RKO (cell line): ENCODE measurements around the gene AADACL4.
"Not testable (repeated sequence)": the region's sequence is repeated elsewhere in the genome, so short reads cannot be mapped to it uniquely, and the experiment has no call there.

Experiments used
- DNase-seq: peaks from one replicate; pipeline ENCODE4 v3.0.0-alpha.2; 2016; ENCODE audit warnings: low spot score

Gene AADACL4

DNA sequence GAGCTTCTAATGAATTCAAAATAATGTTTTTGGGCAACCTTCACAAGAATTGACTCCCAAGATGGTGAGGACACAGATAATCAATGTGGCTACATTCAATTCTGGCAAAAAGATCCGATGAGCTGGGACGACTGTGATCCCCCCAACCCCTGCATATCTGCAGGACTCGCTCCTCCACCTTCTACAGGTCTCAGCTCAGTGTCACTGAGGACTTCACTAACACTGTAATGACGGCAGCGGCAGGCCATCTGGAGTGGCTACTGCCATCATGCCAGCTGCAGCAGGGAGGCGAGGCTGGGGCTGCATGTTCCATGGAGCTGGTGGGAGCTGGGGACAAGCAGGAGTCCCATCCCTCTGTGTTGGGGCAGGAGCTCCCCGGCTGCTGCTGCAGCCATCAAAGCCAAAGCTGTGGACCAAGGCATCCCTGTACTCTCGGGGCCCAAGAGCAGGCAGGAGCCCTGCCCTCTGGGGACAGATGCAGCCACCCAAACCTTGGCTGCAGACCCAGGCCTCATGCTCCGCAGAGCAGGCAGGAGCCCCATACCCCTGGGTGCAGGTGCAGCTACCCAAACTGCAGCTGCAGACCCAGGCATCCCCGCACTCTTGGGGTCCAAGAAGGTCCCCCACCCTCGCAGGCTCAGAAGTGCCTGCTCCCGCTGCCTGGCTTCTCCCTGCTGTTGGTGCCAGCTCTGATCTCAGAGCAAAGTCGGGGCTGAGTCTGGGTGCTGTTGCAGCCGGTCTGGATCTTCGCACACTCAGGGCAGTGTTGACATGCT lies 13.7 kb upstream of the AADACL4 start:
- DNase-seq = no peak

DNA sequence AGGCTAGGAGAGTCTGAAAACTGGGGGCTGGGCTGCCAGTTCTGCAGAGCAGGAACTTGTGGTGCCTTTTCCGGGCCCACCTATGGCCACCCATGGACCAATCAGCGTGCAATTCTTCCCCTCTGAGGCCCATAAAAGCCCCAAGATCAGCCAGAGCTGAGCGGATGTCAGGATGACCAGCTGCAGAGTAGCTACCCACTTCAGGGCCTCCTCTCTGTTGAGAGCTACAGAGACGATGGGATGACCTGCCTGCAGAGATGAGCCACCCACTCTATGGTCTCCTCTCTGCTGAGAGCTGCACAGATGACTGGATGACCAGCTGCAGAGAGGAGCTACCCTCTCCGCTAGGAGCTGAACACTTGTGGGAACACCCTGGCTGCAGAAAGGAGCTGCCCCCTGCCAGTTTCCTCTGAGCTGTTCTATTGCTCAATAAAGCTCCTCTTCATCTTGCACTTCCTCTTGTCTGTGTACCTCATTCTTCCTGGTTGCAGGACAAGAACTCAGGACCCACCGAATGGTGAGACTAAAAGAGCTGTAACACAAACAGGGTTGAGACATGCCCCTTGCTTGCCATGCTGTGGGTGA lies 12.8 kb upstream of the AADACL4 start:
- DNase-seq = no peak

DNA sequence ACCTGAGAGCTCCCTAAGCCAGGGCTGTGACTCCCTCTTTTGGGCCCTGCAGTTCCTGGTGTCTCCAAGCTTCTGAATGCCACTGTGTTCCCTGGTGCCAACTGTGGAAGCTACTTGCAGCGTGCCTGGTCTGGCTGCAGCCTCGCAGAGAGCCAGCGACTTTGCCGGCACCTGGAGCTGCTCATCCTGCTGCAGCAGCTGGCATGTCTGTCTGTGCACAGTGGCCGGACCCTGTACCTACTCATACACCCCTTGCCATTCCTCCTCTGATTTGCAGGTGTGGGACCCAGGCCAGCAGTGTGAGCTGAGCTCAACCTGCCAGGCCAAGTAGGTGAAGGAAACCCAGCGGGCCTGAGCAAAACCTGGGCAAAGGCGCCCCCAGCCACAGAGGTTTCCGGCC lies 12.3 kb upstream of the AADACL4 start:
- no peak for DNase-seq

DNA sequence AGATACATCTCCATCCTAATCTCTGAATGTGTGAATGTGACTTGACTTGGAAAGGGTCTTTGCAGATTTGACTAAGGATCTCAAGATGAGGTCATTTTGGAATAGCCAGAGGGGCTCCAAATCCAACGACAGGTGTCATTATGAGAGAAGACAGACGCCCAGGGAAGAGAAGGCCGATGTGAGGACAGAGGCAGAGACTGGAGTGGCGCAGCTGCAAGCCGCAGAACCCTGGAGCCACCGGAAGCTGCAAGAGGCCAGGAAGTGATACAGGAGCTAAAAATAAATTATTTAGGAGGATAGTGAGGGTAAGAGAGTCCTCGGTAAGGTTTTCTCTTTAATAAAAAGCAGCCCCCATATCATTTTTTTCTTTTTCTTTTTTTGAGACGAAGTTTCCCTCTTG lies 9.7 kb upstream of the AADACL4 start:
- DNase-seq = no peak

DNA sequence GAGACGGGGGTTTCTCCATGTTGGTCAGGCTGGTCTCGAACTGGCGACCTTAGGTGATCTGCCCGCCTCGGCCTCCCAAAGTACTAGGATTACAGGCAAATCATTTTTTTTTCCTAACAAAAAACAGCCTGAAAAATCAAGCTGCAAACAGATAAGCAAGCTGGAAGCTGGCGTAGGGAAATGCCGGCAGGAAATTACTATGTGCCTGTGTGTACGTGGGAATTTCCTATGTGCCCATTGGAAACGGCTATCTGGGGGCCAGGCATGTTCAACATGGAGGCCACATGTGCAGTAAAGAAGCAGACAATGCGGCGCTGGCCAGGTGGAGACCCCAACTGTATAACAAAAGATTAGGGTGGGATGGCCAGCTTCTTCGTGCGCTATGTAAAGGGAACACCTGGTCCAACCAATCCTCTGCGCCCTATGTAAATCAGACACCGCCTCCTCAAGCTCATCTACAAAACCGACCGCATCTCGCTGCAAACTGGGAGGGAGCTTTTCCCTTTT lies 9.1 kb upstream of the AADACL4 start:
- DNase-seq = no peak

DNA sequence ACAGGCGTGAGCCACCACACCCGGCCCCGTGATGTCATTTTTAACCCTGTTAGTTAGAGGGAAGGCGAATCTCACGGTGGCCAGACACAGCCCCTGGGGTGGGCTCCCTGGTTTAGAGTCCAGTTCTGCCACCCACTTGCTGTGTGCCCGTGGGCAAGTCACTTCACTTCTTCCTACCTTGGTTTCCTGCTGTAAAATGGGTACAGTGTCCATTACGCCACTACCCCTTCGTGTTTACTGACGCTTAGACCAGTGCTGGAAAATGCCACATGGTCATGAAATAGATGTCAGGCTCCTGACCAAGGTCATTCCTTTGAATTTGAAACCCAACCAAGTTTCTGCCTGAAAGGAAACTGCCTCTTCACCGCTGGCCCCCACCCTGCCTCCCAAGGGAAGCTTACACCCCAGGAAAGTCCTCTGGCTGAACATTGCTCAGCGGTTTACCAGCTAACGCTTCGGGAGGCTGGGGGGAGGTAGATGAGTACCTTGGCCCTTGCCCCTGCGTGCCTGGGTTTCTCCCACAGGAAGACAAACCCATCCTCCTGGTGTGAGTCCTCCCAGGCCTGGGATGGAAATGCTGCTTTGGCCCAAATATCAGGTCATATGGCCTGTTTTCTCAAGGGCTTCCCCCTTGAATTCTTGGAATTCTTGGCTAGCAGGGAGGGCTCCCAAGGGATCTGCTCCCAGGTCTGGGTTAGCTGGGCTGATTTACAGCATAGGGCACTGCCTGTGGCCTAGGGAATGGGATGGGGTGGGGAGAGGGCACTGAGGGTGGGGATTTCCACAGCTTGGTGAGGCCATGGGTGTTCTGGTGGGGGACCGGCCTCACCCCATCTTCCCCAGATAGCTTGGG lies 7.6 kb upstream of the AADACL4 start:
- DNase-seq = no peak

DNA sequence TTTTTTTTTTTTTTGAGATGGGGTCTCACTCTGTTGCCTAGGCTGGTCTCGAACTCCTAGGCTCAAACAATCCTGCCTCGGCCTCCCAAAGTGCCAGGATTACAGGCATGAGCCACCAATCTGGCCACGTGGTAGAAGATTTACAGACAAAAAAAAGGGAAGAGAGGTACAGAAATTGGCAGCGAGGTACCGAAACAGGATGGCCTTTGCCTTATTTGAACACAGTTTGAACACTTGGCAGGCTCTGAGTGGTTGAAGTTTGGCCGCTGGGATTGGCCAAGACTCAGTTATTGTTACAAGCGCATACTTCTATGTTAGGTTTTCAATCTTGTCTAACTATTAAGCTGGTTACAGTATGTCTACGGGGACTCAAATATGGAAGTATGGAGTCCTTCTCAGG lies 6.2 kb upstream of the AADACL4 start:
- DNase-seq = no peak

DNA sequence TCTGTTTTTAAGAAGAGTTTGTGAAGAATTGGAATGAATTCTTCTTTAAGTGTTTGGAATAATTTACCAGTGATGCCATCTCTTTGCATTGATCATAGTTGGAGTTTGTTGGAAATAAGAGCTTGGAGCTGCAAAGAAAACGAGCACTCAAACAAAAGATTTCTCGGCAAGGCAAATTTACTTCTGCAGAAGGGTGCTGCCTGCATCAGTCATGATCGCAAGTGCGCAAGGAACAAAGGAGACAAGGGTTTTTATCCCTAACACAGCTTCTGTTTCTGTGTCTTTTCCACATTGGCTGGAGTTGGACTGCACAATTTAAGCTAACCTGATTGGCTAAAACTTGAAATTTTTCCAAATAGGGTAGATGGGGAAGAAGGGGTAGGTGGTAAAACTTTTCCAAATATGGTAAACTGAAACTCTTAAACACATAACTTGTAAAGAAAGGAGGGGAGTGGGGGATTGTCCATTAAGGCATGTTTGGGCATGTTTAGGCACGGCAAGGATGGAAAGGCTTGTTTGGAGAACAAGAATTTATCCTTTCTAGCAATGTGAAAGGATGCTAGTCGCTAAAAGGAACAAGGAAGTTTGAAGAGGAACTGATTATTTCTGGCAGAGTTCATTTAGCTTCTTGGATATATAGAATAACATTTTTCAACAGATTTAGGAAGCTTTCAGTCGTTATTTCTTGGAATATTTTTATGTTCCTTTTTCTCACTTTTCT lies 3.5 kb upstream of the AADACL4 start:
- DNase-seq = peak; percentile 12

DNA sequence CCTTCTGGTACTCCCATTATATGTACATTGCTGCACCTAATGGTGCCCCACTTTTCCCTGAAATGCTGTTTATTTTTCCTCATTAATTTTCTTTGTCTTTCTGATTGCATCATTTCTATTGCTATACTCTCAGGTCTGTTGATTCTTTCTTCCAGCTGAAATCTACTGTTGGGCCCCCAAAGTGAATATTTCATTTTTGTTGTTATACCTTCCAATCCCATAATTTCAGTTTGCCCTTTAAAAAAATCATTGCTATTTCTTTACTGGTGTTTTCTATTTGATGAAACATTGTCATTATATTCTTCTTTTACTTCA lies 3.0 kb upstream of the AADACL4 start:
- no peak for DNase-seq

DNA sequence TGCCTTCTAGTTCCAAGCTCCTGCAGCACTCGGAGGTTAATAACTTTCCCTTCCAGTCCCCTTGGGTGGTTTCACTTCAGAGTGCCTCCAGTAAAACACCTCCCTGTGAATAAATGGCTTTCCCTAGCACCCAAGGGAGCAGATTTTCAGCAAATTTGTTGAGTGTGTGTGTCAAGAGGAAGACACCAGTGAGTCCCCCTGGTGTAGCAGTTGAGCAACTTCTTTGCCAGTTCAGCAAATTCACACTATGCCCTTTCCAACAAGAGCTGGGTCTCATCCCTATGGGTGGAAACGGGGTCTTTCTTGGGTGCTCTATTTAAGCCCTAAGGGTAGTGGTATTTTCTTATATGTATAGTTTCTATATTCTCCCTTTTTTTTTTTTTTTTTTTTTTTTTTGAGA lies 806 bp upstream of the AADACL4 start:
- DNase-seq = no peak

DNA sequence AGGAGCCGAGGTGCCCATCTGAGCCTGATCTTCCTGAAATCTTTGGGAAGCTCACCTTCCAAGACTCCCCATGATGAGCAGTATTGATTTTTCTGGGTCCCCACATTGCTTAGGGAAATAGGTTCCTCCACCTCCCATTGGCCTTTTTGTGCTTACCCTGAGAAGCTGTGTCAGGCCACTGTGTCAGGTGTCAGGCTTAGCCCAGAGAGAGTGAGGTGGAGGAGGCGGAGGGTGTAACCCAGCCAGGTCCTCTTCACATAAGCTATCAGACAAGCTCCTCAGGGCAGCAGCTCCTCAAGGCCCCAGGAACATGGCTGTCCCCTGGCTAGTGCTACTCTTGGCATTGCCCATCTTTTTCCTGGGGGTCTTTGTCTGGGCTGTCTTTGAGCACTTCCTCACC lies 352 bp downstream of the AADACL4 start:
- no peak for DNase-seq

DNA sequence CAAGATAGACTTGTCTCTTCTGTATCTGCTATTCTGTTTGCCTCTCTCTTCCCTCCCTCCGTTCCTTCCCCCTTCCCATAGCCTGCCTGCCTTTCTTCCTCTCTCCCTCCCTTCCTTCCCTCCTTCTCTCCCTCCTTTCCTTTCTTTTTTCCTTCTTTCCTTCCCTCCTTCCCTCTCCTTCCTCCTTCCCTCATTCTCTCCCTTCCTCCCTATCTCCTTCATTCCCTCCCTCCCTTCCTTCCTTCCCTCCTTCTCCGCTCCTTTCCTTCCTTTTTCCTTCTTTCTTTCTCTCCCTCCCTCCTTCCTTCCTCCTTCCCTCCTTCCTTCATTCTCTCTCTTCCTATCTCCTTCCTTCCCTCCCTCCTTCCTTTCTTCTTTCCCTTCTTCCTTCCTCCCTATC lies 944 bp downstream of the AADACL4 start:
- DNase-seq = no peak

DNA sequence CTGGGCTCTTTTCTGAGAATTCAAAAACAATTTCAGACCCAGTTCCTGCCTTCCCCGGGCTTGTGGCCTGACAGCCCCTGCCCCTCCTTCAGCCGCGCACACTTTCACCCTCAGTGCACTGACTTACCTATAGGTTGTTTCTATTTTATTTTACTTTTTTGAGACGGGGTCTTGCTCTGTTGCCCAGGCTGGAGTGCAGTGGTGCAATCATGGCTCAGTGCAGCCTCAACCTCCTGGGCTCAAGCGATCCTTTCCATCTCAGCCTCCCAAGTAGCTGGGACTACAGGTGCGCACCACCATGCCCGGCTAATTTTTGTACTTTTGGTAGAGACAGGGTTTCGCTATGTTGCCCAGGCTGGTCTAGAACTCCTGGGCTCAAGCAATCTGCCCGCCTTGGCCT lies 1.5 kb downstream of the AADACL4 start:
- not testable (repeated sequence) for DNase-seq

DNA sequence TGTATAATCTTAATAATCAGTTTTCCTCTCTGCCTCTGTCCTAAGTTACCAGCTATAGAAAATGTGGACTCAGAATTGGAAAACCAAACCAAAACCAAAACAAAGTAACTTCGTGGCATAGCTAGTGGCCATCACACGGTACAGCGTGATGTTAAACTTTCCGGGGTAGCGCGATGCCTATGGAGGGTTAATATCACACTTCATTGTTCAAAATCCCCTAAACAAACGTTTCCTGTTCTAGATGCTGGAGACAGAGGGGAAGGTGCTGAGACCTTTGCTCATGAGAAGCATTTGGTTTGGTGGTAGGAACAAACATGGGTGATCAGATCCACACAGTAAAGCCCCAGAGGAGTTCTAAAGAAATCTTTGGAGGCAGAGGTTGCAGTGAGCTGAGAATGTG lies 4.9 kb downstream of the AADACL4 start:
- DNase-seq = no peak

DNA sequence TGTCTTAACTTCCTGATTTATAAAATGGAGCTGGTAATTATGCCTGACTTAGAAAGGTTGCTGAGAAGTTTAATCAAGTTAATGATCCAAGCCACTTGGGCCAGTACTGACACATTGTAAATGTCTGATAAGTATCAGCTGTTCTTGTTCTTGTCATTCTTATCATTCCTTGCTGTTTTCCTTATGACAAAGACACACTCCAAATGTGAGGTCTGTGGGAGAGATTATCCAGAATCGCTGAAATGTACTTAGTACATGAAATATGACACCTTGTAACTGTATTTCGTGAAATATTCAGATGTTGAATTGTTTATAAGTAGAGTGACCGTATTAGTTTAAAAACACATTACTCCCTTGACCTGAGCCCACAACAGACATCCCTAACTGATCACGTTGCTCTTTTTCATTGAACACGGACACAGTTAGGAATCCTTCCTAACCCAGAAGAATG lies 6.1 kb downstream of the AADACL4 start:
- DNase-seq = no peak

DNA sequence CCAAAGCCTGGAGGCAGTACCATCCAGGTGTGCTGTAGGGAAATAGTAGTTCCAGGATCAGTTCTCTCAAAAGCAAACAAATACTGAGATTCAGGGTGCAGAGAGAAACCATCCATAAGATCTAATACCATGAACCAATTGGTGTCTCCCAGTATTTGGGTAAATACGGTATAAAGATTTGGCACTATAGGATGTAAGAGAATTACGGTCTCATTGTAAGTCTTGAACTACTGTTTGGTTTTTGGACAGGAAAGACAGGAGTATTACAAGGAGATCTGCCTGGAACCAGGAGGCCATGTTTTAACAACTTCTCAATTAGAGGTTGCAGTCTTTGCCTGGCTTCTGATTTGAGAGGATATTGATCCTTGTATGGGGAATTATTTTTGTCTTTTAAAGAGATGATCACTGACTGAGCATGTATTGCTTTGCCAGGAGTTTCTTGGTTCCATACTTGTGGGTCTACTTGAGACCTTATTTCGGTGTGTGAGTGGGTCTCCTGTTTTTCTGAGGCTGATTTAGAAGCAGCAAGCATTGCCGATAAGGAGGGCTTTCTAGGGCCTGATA lies 10.2 kb downstream of the AADACL4 start:
- no peak for DNase-seq

DNA sequence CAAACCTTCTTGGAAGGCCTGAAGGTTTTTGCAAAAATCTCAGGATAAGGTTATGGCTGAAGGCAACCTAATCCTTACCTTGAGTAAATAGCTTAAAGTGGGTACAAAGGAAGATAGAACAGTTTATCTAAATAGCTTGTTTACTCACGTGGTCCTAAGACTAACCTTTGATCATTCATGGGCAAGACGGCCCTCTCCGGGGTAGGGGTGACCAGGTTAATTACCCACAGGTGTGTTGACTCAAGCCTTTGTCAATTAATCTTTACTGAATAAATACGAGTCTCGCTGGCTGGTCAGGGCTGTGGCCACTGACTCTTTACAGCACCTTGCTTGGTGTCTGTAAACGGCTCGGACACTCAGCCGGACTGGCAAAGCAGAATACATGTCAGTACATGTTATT lies 10.8 kb downstream of the AADACL4 start:
- DNase-seq = no peak

DNA sequence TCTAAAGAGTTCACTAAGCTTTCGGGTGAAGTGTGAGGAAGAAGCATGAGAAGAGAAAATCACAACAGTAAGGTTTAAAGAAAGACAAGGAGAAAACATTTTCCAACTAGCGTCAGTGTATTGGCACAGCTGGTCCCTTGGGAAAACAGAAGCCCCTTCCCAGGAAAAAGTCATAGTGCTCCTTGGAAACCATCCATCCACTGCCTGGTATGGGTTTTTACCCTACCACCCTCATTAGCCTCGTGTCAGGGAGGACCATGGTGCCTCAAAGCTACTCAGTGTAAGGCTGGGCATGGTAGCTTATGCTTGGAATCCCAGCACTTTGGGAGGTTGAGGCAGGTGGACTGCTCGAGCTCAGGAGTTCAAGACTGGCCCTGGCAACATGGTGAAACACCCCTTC lies 12.7 kb downstream of the AADACL4 start:
- DNase-seq = no peak

DNA sequence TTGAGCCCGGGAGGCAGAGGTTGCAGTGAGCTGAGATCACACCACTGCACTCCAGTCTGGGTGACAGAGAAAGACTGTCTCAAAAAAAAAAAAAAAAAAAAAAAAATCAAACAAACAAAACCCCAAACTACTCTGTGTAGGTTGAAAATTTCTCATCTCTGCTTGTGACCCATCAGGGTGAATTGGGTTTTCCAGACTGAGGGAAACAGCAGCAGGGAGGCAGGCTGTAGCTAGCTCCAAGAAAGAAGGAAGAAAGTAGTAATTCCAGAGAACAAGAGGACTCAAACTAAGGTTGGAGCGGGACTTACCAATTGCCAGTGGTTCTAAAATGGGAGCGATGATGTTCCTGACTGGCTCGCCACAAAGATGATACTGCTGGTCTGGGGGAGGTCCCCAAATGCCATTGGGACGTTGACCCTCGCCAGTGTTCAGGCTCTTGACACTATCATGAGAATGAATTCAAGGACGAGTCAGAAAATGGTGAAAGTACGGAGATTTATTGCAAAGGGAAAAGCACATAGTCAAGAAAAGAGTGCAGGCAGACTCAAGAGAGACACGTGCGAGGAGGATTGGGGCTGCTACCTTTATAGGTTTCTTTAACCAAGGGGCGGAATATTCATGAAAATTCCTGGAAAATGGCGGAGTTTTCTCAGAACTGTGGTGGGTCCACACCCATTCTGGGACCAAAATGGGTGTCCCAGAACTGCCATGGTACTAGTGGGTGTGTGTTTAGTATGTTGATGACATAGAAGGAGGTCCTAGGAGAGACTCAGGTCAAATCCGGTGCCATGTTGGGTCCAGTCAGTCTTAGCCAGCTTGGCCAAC lies 13.4 kb downstream of the AADACL4 start:
- DNase-seq = no peak

DNA sequence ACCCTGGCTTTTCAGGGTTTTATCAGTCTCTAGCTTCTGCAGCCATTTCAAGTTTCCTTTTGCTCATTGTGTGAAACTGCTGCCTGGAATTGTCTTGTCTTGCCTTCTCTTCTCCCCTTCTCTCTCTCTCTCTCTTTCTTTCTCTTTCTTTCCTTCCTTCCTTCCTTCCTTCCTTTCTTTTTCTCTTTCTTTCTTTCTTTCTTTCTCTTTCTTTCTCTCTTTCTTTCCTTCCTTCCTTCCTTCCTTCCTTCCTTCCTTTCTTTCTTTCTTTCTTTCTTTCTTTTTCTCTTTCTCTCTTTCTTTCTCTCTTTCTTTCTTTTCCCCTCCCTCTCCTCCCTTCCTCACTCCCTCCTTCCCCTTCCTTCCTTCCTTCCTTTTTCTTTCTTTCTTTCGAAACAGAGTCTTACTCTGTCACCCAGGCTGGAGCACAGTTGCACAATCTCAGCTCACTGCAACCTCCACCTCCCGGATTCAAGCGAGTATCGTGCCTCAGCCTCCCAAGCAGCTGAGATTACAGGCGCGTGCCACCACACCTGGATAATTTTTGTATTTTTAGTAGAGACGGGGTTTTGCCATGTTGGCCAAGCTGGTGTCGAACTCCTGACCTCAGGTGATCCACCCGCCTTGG lies 14.1 kb downstream of the AADACL4 start:
- DNase-seq = not testable (repeated sequence)
